T47D (cell line): ENCODE data around the gene ANKRD28.

Experiments used
- DNase-seq, 2 experiments: peaks; one replicate each; pipeline versions ENCODE4 v3.0.0 to v3.0.0-alpha.2; 2011 to 2012; ENCODE audit warnings: low read depth in 1 of 2, low spot score in 1 of 2
- JUND ChIP-seq: IDR thresholded peaks from 2 replicates; pipeline ENCODE4 v1.6.1; 2012; ENCODE audit warnings: low read depth
- in situ Hi-C: cut with HindIII; loops from 2 replicates; pipeline ENCODE4 v1.10.0; 2016; ENCODE audit warnings: low sequenced_read_pairs, low pct_unique_long_range_greater_than_20kb

ANKRD28 gene

GRCh38 chr3:15683253-15683652 is 114.5 kb downstream of the ANKRD28 start:
- TF ChIP-seq JUND: no peak
- in situ Hi-C loops: no loop called here
- no peak for DNase-seq

- DNase-seq: no peak
- in situ Hi-C loops: no loop called here
- TF ChIP-seq JUND: no peak
Measured at GRCh38 chr3:15682561-15683185, 115.1 kb downstream of the ANKRD28 start.

DNA sequence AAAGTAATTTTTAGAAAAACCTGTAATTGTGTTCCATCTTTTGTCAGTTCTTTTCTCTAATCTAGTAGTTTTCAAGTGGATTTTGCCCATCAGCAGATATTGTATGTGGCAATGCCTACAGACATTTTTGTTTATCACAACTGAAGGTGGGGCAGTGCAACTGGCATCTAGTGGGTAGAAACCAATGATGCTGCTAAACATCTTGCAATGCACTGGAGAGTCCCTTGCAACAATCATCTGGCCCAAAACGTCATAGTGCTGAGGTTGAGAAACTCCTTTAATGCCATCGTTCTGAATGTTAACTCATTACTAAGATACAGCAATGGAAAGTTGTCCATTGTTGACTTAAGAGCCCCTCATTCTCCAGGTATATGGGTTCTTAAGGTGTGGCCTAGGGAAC is 116.1 kb downstream of the ANKRD28 start:
- no peak for DNase-seq
- in situ Hi-C loops: no loop called here
- TF ChIP-seq JUND: no peak

DNA sequence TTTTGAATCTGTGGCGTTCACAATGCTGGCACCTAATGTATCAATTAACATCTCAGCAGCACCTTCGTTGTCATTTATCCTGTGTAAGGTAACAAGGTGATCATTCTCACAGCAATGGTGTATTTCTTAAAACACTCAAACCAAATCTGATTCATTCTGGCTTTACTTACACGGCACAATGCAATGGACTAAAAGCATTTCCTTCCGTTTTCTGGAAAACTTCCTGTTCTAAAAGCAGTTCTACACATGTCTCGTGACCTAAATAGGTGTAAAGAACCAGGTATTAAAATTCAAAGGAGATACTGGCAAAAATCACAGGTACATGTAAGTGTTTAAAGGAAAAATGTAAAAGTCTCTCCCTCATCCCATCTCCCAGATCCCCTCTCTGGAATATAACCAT is 118.5 kb downstream of the ANKRD28 start:
- in situ Hi-C loops: no loop called here
- no peak for DNase-seq
- TF ChIP-seq JUND: no peak

- TF ChIP-seq JUND: no peak
- in situ Hi-C loops: no loop called here
- DNase-seq: no peak
Measured at GRCh38 chr3:15676259-15676658, 121.5 kb downstream of the ANKRD28 start.

DNA sequence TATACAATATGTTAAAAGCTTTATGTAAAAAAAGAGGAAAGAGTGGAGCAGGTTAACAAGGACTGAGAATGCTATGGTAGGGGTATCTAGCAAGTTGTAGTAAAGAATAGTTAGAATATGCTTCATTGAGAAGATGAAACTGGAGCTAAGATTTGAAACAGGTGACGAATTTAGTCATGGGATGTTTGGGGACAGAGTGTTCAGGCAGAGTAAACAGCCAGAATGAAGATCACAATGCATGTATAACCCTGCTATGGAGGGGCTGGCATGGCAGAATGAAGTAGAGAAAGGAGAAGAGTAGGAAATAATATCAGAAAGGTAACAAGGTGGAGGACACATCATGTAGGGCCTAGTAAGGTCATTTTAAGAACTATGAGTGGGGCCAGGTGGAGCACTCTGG is 124.2 kb downstream of the ANKRD28 start:
- TF ChIP-seq JUND: no peak
- in situ Hi-C loops: no loop called here
- no peak for DNase-seq

GRCh38 chr3:15667484-15667883 is 130.3 kb downstream of the ANKRD28 start:
- in situ Hi-C loops: no loop called here
- DNase-seq: no peak
- TF ChIP-seq JUND: no peak

- DNase-seq: no peak
- in situ Hi-C loops: no loop called here
- no peak for TF ChIP-seq JUND
Measured at GRCh38 chr3:15666277-15666676, 131.5 kb downstream of the ANKRD28 start.

GRCh38 chr3:15665510-15666150 is 132.1 kb downstream of the ANKRD28 start:
- no peak for DNase-seq
- no peak for TF ChIP-seq JUND
- in situ Hi-C loops: no loop called here

DNA sequence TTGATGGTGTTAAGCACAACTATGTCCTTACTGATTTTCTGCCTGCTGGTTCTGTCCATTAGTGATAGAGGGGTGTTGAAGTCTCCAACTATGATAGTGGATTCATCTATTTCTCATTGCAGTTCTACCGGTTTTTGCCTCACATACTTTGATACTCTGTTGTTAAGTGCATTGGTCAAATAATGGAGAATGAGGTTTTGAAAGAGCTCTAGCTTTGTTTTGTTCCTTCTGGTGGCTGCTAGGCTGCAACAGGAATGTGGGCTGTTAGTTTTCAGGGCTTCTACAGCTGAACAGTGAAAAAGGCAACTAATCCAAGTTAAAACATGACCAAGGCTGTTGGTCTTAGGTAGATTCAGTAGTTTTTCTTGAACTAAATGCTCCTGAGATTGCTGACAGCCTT is 133.6 kb downstream of the ANKRD28 start:
- no peak for TF ChIP-seq JUND
- in situ Hi-C loops: no loop called here
- DNase-seq: no peak

DNA sequence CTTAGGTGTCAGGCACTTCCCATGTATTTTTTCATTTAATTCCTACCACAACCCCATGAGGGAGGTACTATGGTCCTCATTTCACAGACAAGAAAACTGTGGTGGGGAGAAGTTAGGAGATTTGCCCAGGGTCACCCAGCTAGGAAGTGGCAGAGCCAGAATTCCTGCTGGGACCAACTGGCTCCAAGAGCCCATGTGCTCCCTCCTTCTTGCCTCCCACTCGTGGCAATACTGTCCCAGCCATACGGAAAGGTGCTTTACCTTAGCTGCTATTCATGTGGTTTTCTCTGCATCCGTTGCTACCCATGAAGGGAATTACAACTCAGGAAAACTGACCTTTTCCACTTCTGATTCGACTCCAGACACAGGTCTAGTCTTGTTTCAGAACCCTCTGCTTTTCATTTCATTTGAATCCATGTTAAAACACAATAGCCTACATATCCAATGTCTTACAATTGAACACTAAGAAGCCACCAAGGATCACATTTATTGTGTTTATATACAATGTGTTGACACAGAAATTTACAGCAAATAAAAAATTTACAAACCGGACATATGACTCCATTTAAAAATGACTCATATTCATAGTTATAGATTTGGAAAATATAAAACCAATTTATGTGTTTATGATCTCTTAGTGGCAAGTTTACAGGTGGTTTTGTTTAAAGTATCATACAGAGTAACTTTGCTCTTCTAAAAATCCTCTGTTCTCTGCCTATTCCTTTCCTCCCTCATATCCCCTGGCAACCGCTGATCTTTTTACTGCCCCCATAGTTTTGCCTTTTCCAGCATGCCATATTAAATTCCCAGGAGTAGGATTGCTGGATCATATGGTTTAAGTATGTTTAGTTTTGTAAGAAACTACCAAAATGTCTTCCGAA is 137.5 kb downstream of the ANKRD28 start:
- in situ Hi-C loops: no loop called here
- no peak for TF ChIP-seq JUND
- DNase-seq: no peak

GRCh38 chr3:15659254-15659975 is 138.4 kb downstream of the ANKRD28 start:
- peak in 1 of 2 experiments; percentile 18 for DNase-seq
- no peak for TF ChIP-seq JUND
- in situ Hi-C loops: no loop called here

- no peak for TF ChIP-seq JUND
- DNase-seq: no peak
- in situ Hi-C loops: no loop called here
Measured at GRCh38 chr3:15657016-15657415, 140.8 kb downstream of the ANKRD28 start.
